ENCODE results near the gene ACOT2. TPM values are rescaled to one million over a fixed set of nuclear protein-coding genes. Genes with fewer than 3 reads are reported as not detected.
"Not testable (repeated sequence)": the region's sequence is repeated elsewhere in the genome, so short reads cannot be mapped to it uniquely, and the experiment has no call there.

ACOT2 gene
- 7.6 TPM for total RNA-seq (ENCODE audit: unreplicated experiment)
- long read RNA-seq, transcript ACOT2-201 (3 exons, 1,774 nt) = major isoform, 6 of 11 reads
- long read RNA-seq, partial matches to known transcripts = 2 of 11 reads
- long read RNA-seq, other reads (novel, unspliced or antisense) = 3 of 11 reads

DNA sequence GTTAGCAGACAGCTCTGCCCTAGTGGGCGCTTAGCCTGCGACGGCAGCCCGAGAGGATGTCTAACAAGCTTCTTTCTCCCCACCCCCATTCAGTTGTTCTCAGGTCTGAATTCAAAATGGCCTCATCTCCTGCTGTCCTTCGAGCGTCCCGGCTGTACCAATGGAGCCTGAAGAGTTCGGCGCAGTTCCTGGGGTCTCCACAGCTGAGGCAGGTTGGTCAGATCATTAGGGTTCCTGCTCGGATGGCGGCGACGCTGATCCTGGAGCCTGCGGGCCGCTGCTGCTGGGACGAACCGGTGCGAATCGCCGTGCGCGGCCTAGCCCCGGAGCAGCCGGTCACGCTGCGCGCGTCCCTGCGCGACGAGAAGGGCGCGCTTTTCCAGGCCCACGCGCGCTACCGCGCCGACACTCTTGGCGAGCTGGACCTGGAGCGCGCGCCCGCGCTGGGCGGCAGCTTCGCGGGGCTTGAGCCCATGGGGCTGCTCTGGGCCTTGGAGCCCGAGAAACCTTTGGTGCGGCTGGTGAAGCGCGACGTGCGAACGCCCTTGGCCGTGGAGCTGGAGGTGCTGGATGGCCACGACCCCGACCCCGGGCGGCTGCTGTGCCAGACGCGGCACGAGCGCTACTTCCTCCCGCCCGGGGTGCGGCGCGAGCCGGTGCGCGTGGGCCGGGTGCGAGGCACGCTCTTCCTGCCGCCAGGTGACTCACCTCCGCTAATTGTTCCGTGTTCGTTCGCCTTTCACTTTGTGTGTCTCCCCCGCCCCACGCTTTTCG lies at the start of gene ACOT2:
Gene ACOT2, plus strand, starts transcription at position 29 of the 774 bp plus-strand sequence. Its CDS starts 28 bp downstream, at position 57.
- H3K36me3 Mint-ChIP-seq (ENCODE audit: unreplicated experiment); H3K27me3 Mint-ChIP-seq (ENCODE audit: unreplicated experiment); H3K4me1 Mint-ChIP-seq (ENCODE audit: low read depth, unreplicated experiment); H3K9me3 Mint-ChIP-seq (ENCODE audit: unreplicated experiment): not testable (repeated sequence)
- DNase-seq = peak; percentile 62
- Mint-ChIP-seq H3K4me3 (ENCODE audit: unreplicated experiment) (peak within 1 kb of the TSS; percentile 94), H3K27ac (ENCODE audit: unreplicated experiment) (peak within 1 kb of the TSS; percentile 84)

GRCh38 chr14:73521229-73521628 lies 47.8 kb upstream of the ACOT2 start:
- no peak for DNase-seq
- no peak for TF ChIP-seq CTCF (IDR thresholded peaks at IDR 0.05; ENCODE audit: partially characterized antibody, unreplicated experiment)
- no peak overlapping the region for H3K4me3 Mint-ChIP-seq (ENCODE audit: unreplicated experiment)
- H3K27me3 Mint-ChIP-seq (ENCODE audit: unreplicated experiment) = no peaks in the 10 kb centered on the region
- H3K4me1 Mint-ChIP-seq (ENCODE audit: low read depth, unreplicated experiment) = no peaks in the 10 kb centered on the region
- H3K9me3 Mint-ChIP-seq (ENCODE audit: unreplicated experiment) = peaks cover 3% of the 10 kb centered on the region
- no peaks in the 10 kb centered on the region for H3K36me3 Mint-ChIP-seq (ENCODE audit: unreplicated experiment)
- no peak overlapping the region for H3K27ac Mint-ChIP-seq (ENCODE audit: unreplicated experiment)

- no peaks in the 10 kb centered on the region for H3K36me3 Mint-ChIP-seq (ENCODE audit: unreplicated experiment)
- H3K4me1 Mint-ChIP-seq (ENCODE audit: low read depth, unreplicated experiment) = no peaks in the 10 kb centered on the region
- DNase-seq = no peak
- no peak overlapping the region for H3K27ac Mint-ChIP-seq (ENCODE audit: unreplicated experiment)
- peaks cover 3% of the 10 kb centered on the region for H3K9me3 Mint-ChIP-seq (ENCODE audit: unreplicated experiment)
- no peak for TF ChIP-seq CTCF (IDR thresholded peaks at IDR 0.05; ENCODE audit: partially characterized antibody, unreplicated experiment)
- no peaks in the 10 kb centered on the region for H3K27me3 Mint-ChIP-seq (ENCODE audit: unreplicated experiment)
- no peak overlapping the region for H3K4me3 Mint-ChIP-seq (ENCODE audit: unreplicated experiment)
Observed at GRCh38 chr14:73524493-73524892, 44.5 kb upstream of the ACOT2 start.

GRCh38 chr14:73526036-73526984 lies 42.7 kb upstream of the ACOT2 start:
- no peak for TF ChIP-seq CTCF (IDR thresholded peaks at IDR 0.05; ENCODE audit: partially characterized antibody, unreplicated experiment)
- Mint-ChIP-seq H3K4me1 (ENCODE audit: low read depth, unreplicated experiment) (no peaks in the 10 kb centered on the region), H3K9me3 (ENCODE audit: unreplicated experiment) (peaks cover 3% of the 10 kb centered on the region), H3K36me3 (ENCODE audit: unreplicated experiment) (no peaks in the 10 kb centered on the region), H3K27me3 (ENCODE audit: unreplicated experiment) (no peaks in the 10 kb centered on the region), H3K4me3 (ENCODE audit: unreplicated experiment) (no peak overlapping the region), H3K27ac (ENCODE audit: unreplicated experiment) (no peak overlapping the region)
- no peak for DNase-seq

DNA sequence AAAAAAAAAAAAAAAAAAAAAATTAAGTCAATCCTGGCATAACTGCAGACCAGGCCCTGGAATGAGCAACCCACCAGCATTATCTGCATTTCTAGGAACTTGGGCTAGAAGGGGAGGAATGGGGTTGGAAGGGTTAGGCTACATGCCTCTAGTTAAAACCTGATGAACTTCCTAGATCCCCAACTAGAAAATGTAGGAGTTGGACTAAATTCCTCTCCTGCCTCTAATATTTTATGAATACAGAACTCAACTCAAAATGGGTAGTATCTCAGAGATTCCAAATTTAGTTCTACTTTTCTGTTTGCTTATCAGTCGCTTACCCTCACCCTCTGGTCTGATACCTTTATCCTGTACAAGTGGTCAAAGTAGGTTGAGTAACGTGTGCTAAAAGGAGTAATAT lies 39.7 kb upstream of the ACOT2 start:
- not testable (repeated sequence) for H3K27ac Mint-ChIP-seq (ENCODE audit: unreplicated experiment)

GRCh38 chr14:73531971-73532370 lies 37.0 kb upstream of the ACOT2 start:
- H3K27me3 Mint-ChIP-seq (ENCODE audit: unreplicated experiment); H3K4me1 Mint-ChIP-seq (ENCODE audit: low read depth, unreplicated experiment); H3K4me3 Mint-ChIP-seq (ENCODE audit: unreplicated experiment); H3K9me3 Mint-ChIP-seq (ENCODE audit: unreplicated experiment); H3K27ac Mint-ChIP-seq (ENCODE audit: unreplicated experiment); DNase-seq; H3K36me3 Mint-ChIP-seq (ENCODE audit: unreplicated experiment): not testable (repeated sequence)

More for the DNA sequence above, 39.7 kb upstream of the ACOT2 start:
- not testable (repeated sequence) for H3K9me3 Mint-ChIP-seq (ENCODE audit: unreplicated experiment); H3K27me3 Mint-ChIP-seq (ENCODE audit: unreplicated experiment); H3K4me3 Mint-ChIP-seq (ENCODE audit: unreplicated experiment); H3K36me3 Mint-ChIP-seq (ENCODE audit: unreplicated experiment); DNase-seq; H3K4me1 Mint-ChIP-seq (ENCODE audit: low read depth, unreplicated experiment)

GRCh38 chr14:73537244-73538045 lies 31.6 kb upstream of the ACOT2 start:
- peak overlapping the region; percentile 88 for H3K4me3 Mint-ChIP-seq (ENCODE audit: unreplicated experiment)
- DNase-seq = peak; percentile 24
- not testable (repeated sequence) for H3K36me3 Mint-ChIP-seq (ENCODE audit: unreplicated experiment); H3K27ac Mint-ChIP-seq (ENCODE audit: unreplicated experiment); H3K9me3 Mint-ChIP-seq (ENCODE audit: unreplicated experiment); H3K27me3 Mint-ChIP-seq (ENCODE audit: unreplicated experiment); H3K4me1 Mint-ChIP-seq (ENCODE audit: low read depth, unreplicated experiment)

All from glutamatergic neuron (in vitro differentiated cells).